ENCODE results near the gene ZDHHC16.
"Not testable (repeated sequence)": the region's sequence is repeated elsewhere in the genome, so short reads cannot be mapped to it uniquely, and the experiment has no call there.

The ZDHHC16 gene

GRCh38 chr10:97434557-97434956, 11.4 kb upstream of the ZDHHC16 start:
- no peak for DNase-seq (ENCODE audit: low spot score)

- no peak for DNase-seq (ENCODE audit: low spot score)
Measured at GRCh38 chr10:97435211-97435610, 10.8 kb upstream of the ZDHHC16 start.

- DNase-seq (ENCODE audit: low spot score), result no peak
Measured at GRCh38 chr10:97442277-97442676, 3.7 kb upstream of the ZDHHC16 start.

- no peak for DNase-seq (ENCODE audit: low spot score)
Measured at GRCh38 chr10:97444212-97444611, 1.8 kb upstream of the ZDHHC16 start.

GRCh38 chr10:97445357-97445721, 636 bp upstream of the ZDHHC16 start:
- DNase-seq (ENCODE audit: low spot score), result no peak

GRCh38 chr10:97450828-97451227, 4.9 kb downstream of the ZDHHC16 start:
- DNase-seq (ENCODE audit: low spot score), result no peak

- no peak for DNase-seq (ENCODE audit: low spot score)
Measured at GRCh38 chr10:97451605-97452004, 5.6 kb downstream of the ZDHHC16 start.

- no peak for DNase-seq (ENCODE audit: low spot score)
Measured at GRCh38 chr10:97452352-97452751, 6.4 kb downstream of the ZDHHC16 start.

- no peak for DNase-seq (ENCODE audit: low spot score)
Measured at GRCh38 chr10:97454330-97455036, 8.5 kb downstream of the ZDHHC16 start.

GRCh38 chr10:97456034-97456685, 10.2 kb downstream of the ZDHHC16 start:
- DNase-seq (ENCODE audit: low spot score), result no peak

GRCh38 chr10:97456686-97457065, 10.7 kb downstream of the ZDHHC16 start:
- no peak for DNase-seq (ENCODE audit: low spot score)

- DNase-seq (ENCODE audit: low spot score), result no peak
Measured at GRCh38 chr10:97459111-97459510, 13.1 kb downstream of the ZDHHC16 start.

- no peak for DNase-seq (ENCODE audit: low spot score)
Measured at GRCh38 chr10:97459933-97460332, 14.0 kb downstream of the ZDHHC16 start.

GRCh38 chr10:97462309-97462708, 16.3 kb downstream of the ZDHHC16 start:
- DNase-seq (ENCODE audit: low spot score), result no peak

GRCh38 chr10:97463363-97464132, 17.6 kb downstream of the ZDHHC16 start:
- DNase-seq (ENCODE audit: low spot score), result peak; percentile 52

GRCh38 chr10:97464226-97464625, 18.3 kb downstream of the ZDHHC16 start:
- no peak for DNase-seq (ENCODE audit: low spot score)

- no peak for DNase-seq (ENCODE audit: low spot score)
Measured at GRCh38 chr10:97465982-97466381, 20.0 kb downstream of the ZDHHC16 start.

- no peak for DNase-seq (ENCODE audit: low spot score)
Measured at GRCh38 chr10:97466755-97467154, 20.8 kb downstream of the ZDHHC16 start.

GRCh38 chr10:97468162-97468561, 22.2 kb downstream of the ZDHHC16 start:
- DNase-seq (ENCODE audit: low spot score), result no peak

GRCh38 chr10:97468781-97469180, 22.8 kb downstream of the ZDHHC16 start:
- not testable (repeated sequence) for DNase-seq (ENCODE audit: low spot score)

GRCh38 chr10:97474918-97475317, 28.9 kb downstream of the ZDHHC16 start:
- DNase-seq (ENCODE audit: low spot score), result no peak

- DNase-seq (ENCODE audit: low spot score), result peak; percentile 61
Measured at GRCh38 chr10:97475936-97476594, 30.1 kb downstream of the ZDHHC16 start.

- not testable (repeated sequence) for DNase-seq (ENCODE audit: low spot score)
Measured at GRCh38 chr10:97479410-97479809, 33.4 kb downstream of the ZDHHC16 start.
